Measurements from ENCODE around the gene CROCC2.

The CROCC2 gene

DNA sequence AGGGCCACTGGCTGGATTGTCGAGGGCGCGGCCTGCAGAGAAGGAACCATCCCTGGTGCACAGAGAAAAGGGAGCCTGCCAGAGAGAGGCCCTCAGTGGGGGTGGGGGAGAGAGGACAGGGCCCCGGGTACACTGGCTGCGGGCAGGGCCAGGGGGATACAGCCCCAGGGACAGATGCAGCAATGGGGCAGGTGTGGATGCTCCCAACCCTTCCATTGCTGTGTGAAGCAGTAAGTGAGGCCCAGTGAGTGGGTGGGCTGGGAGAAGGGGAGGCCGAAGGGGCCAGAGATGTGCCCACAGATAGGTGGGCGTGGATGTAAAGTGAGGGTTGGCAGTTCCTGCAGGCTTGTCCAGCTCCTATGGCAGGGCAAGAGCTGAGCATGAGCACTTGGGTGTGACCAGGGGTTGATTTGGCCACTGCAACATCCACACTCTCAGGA is 30.1 kb upstream of the CROCC2 start:
- no peak for DNase-seq

DNA sequence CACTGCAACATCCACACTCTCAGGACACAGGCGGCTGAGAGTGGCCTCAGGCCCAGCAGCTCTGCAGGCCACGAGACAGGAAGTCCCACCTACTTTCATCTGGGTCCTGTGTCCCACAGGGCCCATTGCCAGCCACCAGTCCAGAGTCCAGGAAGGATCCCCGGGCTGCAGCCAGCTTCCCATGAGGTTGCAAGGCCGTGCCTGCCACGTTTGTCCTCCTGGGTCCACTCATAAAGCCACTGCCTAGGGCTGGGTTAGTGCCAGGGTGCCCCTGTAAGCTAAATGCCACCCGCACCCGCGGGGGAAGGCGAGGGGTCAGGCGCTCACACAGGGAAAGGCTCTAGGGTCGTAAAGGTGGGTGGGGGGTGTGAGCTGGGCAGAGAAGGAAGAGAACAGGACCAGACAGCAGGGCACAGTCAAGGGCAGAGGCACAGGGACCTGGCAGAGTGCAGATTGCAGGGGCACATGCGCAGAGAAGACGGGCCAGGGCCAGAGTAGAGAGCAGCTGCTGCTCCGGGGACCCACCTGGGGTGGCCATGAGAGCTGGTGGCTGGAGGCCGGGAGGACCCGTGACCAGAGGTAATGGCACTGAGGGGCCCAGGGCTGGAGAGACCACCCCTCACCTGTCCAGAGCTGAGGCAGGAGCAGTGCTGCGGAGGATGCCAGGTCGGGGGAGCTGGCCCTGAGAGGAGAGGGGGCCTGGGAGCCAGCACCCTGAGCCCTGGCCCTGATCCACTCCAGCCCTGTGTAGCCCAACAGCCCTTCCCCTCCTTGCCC is 29.5 kb upstream of the CROCC2 start:
- DNase-seq = no peak

DNA sequence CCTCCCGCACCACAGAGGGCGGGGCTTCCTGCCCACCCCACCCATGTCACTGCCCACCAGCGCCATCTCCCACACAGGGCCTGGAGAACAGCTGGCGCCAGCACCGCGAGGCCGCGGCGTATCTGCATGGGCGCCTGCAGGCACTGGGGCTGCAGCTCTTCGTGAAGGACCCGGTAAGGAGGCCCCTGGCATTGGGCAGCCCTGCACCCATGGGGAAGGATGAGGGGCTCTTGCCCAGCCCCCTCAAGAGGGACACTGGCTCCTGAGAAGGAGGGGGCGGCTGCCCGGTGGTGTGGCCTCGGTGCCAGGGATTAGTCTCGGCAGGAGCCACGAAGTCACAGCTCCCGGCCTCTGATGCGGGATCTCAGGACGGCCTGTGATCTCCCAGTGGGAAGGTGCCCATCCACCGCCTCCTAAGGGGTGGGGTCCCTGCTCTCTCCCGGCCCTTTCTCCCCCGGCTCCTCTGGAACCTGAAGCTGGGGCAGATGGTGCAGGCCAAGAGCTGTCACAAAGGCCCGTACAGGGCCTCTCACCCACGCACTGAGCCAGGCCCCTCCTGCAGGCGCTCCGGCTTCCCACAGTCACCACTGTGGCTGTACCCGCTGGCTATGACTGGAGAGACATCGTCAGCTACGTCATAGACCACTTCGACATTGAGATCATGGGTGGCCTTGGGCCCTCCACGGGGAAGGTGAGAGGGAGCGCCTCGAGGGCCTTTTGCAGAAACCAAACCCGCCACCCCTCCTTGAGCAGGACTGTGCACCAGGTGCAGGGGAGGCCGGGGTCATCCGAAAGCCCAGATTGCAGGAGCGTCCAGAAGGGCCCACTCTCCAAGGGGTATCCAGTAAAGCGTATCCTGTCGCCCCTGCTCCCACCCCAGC is 28.4 kb upstream of the CROCC2 start:
- no peak for DNase-seq

DNA sequence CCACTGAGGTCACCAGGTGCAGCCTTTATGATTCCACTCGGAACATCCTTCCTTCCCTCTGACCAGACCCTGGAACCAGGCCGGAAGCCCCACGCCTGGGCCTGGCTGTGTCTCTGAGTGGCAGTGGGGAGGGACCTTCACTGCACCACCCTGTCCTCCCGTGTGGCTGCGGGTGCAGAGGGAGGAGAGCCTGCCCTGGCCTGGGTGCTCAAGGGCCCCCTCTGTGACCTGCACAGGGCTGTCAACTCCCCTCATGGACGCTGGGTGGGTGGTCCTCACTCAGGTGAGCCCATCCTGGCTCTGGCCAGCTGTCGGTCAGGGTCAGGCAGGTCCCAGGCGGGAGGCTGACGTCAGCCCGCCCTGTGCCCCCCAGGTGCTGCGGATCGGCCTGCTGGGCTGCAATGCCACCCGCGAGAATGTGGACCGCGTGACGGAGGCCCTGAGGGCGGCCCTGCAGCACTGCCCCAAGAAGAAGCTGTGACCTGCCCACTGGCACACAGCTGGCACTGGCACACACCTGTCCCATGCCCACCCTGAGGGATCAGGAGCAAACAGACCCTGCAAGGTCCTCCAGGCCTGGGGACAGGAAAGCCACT is 27.7 kb upstream of the CROCC2 start:
- no peak for DNase-seq

DNA sequence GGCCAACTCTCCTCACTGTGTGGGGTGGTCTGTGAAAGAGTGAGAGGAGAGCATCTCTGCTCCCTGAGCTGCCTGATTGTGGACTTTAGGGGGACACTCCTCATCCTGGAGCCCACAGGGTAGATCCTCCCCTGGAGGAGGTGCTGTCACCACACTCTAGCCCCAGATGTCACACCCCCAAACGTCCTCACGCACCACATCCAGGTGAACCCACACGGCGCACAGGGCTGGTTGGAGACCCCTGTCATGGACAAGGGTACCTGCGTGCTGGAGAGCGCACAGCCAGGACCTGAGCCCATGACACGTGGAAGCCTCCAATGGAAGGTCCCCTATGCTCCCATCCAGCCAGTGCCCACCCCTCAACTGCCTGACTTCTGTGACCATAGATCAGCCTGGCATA is 27.0 kb upstream of the CROCC2 start:
- no peak for DNase-seq

DNA sequence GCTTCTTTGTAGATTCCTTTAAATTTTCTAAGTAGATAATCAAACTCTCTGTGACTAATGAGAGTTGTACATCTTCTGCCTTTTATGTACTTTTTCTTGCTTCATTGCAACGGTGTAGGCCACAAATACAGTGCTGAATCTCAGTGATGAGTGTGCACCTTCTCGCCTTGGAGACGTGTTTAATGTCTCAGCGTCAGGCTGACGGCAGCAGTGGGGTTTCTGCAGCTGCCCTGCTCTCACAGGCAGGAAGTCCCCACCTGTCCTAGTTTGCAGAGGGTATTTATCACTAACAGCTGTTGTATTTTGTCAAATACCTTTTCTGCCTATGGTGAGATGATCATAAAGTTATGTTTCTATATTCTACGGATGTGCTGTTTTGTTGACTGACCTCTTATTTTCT is 24.2 kb upstream of the CROCC2 start:
- no peak for DNase-seq

DNA sequence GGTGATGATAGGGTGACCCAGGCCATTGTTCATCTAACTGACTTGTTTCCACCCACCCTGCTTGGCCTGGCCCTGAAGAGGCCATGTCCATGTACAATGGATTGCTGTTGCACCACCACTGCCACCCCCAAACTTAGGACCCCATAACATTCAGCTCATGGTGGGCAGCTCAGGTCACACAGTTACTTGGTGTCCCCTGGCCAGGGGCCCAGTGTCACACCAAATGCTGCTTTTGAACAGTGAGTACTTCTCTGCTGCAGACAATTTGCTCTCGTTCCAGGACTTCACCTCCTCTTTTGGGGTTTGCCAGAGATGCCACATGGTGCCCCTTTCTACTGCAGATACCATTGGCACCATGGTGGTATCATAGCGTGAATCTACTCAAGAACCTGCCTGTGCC is 21.9 kb upstream of the CROCC2 start:
- DNase-seq = no peak

DNA sequence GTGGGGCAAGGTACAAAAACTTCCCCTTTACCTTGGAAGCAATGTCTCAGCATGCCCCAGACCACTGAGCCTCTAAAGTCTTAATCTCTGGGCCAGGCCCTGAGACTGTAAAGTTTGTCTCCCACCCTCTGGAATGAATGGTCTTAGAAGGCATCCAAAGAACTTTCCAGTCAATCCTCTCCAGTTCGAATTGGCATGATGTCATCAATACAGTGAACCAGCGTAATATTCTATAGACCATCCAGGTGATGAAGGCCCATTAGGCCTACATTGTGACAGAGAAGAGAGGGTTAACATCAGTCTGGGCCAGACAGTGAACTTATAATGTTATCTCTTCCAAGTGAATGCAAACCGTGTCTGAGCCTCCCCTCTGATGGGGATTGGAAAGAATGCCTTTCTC is 21.4 kb upstream of the CROCC2 start:
- no peak for DNase-seq

DNA sequence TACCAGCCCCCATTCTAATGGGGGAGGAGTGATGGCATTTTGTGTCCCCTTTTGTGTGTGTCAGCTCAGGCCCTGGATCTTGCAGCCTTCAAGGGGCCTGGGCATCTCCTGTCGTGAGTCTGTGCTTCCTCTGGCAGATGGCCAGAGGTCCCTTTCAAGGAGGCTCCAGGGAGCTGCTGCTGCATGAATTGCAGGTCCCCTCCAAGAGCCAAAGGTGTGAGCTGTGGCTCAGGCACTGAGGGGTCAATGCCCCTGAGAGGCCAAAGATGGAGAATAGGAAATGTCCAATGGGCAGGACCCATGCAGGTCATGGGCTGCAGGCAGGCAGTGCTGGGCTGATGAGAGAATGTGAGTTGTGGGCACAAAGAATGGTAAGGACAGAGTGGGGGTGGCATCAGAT is 20.6 kb upstream of the CROCC2 start:
- DNase-seq = no peak

DNA sequence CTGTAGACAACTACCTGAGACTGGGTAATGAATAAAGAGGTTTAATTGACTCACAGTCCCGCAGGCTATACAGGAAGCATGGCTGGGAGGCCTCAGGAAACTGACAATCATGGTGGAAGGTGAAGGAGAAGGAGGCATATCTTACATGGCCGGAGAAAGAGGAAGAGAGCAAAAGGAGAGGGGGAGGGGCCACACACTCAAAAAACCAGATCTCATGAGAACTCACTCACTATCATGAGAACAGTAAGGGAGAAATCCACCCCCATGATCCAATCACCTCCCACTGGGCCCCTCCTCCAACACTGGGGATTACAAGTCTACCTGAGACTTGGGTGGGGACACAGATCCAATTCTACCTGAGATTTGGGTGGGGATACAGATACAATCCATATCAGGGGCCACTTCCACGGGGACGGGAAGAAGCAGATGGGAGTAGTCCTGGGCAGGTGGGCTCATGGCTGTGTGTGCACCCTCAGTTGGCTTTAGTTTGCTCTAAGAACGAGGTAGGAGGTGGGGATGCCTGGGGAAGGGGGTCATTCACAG is 20.0 kb upstream of the CROCC2 start:
- no peak for DNase-seq

DNA sequence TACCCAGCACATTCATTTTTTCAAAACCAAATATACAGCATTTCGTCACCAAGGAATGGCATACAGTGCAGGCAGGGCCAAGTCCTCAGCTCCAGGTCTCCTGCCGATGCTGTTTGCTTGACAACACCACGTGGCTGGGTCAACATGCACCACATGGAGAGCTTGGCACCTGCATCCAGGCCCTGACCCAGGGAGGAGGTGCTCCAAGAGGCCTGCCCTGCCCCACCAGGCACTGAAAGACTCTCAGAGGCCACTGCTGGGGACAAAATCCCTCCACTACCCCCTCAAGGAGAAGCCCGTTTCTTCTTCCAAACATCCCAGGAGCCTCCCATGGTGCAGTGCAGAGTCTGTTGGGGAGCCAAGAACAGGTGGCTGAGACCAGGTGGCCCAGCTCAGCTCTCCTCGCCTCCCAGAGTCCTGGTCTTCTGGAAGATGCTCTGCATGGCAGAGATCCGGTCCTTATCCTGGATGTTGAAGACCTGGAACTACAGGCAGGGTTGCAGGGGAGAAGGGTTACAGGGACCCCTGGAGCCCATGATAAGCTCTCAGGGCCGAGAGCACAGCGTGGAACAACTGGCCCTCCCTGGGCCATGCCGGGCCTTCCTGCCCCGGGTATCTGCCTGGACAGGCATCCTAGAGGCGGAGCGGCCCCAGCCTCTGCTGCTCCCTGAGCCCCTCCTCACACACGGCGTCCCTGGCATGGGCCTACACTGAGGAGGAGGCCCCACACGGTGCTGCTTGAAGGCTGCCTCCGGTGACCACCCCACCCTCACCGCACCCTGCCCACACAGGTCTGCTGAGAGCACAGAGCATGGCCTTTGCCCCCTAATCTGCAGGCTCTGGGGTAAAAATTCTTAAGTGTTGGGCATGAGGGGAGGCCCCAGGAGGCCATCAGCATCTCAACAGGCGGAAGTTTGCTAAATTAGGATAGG is 19.2 kb upstream of the CROCC2 start:
- no peak for DNase-seq

DNA sequence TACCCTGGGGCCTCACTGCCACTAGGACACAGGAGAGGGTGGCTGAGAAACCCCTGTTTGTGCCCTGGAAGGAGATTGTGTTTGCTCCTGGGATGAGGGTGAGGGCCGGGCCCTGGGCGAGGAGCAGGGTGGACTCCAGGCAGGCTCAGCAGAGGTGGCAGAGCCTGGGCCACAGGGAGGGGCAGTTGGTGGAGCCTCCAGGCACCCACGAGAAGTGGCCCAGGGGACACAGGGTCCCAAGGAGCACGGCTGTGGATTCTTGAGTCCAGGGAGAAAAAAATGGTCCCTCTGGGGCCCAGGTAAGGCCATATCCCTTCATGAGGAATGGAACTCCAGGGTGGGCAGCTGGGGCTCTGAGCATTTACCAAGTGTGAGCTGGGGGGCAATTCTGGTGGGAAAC is 18.5 kb upstream of the CROCC2 start:
- no peak for DNase-seq

DNA sequence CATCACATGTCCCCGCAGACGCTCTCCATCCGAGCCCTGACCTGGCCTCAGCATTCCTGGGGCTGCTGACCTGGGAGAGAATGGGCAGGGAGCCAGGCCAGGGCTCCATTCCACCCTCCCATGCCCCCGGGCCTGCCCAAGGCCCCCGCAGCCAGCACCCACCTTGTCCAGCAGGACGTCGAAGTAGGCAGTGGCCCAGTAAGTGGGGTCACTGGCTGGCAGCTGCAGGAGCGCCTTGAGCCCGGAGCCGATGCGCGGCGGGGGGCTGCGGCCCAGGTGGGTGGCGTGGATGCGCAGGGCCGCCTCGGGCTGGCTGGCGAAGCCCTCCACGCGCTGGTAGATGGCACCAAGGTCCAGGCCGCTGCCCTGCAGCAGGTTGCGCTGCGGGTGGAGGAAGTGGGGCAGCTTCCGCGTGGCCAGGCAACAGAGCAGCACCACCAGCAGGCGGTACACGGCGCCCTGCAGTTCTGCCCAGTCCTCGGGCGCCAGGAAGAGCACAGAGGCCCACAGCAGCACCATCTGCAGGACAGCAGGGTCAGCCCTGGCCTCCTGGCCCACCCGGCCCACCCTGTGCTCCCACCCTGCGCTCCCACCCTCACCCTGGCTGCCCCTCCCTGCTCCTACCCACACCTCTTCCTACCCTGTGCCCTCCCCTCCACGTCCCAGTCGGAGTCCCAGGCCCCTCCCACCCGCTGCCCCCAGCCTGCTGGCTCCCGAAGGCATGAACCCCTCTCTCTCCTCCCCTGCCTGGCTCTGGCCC is 17.8 kb upstream of the CROCC2 start:
- DNase-seq = no peak

DNA sequence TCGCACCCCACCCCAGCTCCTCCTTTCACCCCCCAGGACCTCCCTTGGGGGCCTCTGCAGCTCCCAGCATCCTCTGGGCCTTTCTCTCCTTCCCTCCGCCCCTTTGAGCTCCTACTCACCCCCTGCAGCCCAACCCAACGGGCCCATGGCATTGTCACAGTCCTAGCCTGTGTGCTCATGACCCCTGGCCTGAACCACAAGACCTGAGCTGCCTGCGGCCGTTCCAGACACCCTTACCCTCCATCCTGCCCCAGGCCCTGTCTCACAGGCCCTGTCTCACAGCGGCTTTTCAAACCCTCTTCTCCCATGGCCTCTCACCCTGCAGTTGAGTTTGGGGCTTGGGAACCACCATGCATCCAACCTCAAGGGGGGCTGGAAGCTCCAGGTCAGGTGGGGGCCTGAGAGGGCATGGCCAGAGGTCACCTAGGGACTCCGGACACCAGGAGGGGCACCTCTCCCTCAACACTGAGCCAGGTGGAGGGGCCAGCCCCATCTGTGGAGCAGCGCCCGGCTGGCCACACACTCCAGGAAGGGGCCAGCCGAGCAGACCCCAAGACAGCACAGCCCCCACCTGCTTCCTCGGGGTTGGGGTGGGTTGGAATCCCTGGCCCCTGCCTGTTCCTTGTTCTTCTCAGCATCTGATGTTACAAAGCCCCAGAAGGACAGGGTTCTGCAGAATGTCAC is 17.1 kb upstream of the CROCC2 start:
- no peak for DNase-seq

DNA sequence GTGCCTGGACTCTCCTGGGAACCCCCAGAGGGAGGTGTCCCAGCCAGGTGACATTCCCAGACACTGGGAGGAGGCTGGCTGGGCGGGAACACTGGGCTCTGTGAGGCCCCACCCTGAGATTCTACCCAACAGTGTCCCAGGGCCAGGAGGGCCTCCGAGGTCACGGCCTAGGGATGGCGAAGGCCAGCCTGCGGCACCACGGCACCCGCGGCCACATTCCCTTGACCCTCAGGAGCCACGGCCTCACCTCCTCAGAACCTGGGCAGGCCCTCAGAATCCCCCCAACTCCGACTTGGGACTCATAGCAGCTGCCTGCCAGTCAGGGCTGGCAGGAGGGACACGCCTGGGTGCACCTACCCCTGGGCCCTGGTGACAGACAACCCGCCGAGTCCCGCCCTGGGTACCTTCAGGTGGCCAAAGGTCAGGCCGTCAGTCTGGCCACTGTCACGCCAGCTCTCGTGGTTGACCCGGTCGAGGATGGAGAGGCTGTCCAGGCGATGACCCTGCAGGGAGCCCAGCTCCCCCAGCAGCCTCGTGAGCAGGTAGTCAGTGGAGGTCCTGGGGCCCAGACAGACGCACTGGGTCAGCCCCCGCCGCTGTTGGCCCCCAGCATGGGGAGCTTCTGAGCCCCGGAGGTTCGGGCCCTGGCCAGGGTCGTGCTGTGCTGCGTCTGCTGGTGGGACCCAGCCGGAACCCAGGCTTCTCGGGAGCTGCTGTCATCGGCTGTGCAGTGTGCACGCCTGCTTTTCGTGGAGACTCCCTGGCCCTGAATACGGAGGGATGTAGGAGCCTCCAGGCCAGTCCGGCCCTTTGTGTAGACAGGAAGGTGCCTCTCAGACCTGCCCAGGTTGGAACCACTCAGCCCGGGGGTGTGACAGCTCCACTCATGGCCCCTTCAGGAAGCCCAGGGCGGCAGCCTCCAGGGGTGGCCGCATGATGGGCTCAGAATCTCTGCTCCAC is 16.3 kb upstream of the CROCC2 start:
- DNase-seq = no peak

DNA sequence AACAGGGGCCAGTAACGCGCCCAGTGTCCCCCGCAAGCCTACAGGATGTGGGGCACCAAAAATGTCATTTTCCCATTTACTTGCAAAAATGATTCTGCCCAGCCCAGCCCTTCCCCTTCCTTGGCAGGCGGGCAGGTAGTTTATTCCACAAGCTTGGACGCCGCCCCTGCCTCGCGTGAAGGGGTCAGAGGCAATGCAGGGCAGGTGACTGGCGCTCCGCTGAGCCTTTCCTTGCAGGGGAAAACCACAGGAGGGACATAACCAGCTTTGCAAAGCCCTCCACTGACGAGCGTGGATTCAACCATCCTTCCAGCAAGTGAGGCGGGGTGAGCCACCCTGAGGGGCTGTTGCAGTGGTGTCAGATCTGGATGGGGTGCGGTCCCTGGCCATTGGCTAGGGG is 15.4 kb upstream of the CROCC2 start:
- DNase-seq = no peak

DNA sequence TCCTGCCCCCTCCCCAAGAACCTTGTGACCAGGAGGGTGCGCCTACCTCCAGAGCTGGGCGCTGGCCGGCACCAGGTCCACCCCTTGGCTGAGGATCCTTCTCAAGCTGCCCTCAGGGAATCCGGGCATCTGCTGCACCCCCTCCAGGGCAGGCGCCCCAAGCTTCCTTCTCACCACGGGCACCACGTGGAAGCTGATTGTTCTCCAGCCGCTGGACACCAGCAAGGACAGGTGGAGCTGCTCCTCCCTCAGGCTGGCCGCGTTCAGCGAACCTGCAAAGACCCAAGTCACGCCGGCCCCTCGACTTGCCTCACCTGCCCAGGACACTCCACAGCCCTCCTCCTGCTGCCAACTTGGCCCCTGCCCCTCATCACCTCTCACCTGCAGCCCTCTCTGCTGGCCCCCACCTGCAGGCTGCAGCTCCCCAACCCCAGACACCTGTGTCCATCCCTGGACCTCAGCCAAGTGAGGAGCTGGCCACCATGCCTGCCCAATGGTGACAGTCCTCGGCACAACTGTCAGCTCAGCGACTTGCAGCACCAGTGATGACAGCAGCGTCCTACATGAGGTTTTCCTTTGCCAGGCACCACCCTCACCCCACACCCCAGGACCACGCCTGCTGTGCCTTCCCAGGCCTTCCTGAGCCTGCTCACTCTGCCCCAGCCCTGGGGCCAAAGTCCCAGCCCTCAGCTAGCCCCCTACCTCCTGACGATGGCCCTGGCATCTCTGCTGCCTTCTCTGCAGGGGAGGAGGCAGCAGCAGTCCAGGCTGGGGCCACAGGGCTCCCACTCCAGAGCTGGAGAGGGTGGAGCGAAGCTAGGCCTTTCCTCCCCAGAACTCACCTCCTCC is 14.4 kb upstream of the CROCC2 start:
- DNase-seq = no peak

DNA sequence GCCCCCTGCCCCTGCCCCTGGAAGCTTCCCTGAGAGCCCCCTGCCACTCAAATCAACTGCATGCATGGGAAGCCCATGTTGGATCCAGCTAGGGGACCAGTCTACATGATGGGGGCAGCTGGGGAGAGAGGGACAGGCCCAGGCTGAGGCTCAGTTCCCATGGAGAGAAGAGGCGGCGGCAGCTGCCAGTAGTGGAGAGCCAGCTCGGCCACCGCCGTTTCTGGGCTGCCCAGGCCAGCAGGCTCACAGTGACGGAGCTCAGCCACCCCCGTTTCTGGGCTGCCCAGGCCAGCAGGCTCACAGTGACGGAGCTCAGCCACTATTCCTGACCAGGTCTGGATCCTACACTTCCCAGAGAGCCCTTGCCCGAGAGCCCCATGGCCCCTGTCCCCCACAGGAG is 13.8 kb upstream of the CROCC2 start:
- DNase-seq = no peak

DNA sequence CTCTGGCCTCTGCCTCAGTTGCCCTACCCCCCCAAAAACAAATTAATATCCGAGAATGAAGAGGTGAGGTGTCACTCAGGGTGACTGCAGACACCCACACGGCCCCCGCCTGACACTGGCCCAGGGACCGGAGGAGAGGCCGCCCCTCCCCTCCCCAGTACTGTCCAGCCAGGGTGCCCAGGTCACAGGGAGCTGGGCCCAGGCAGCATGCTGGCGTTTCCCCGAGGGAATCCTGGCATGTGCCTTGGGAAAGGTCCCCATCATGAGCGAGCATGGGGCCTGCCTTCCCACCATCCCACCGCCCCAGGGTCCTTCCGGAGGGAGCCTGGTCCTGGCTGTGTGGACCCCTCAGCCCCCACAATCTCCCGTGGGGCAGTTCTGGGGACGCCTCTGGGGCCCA is 13.2 kb upstream of the CROCC2 start:
- DNase-seq = no peak

Measured in right forelimb (tissue), 1 donor.